Naive thymus-derived CD4-positive, alpha-beta T cell (primary cell): ENCODE measurements around the gene BDH1. TPM values are rescaled to one million over a fixed set of nuclear protein-coding genes. Genes with fewer than 3 reads are reported as not detected.

Source experiments
- ATAC-seq: fragments of 150-1000 bp; cut with Tn5 transposase; 2 replicates; pipeline ENCODE4 v1.10.0; 2021; ENCODE audit warnings: mild to moderate bottlenecking, moderate library complexity
- CTCF ChIA-PET: fragments of 350-600 bp; sonication (Branson Sonifier 250); formaldehyde crosslinking; loops from one replicate; lab custom pipeline; 2021; ENCODE audit warnings: antibody characterized with exemption; lab: Charles Lee
- POLR2A ChIA-PET: fragments of 350-600 bp; sonication (Branson Sonifier 250); formaldehyde crosslinking; loops from one replicate; lab custom pipeline; 2021; ENCODE audit warnings: antibody characterized with exemption, inconsistent platforms; lab: Charles Lee
- DNase-seq, 9 donors: peaks; one replicate each; pipeline versions ENCODE4 v3.0.0 to v3.0.0-alpha.2; 2020 to 2022; ENCODE audit warnings: mixed read lengths in 1 of 9
- H3K27ac ChIP-seq: one replicate; pipeline ENCODE4 v1.7.0; 2013; ENCODE audit warnings: mild to moderate bottlenecking, low read depth, low read length, moderate library complexity
- H3K27me3 ChIP-seq, 2 donors: one replicate each; pipeline ENCODE4 v1.7.0; 2013; ENCODE audit warnings: low read length in 2 of 2, mild to moderate bottlenecking in 2 of 2, moderate library complexity in 2 of 2; ENCODE audit not compliant: control insufficient read depth in 2 of 2, insufficient read depth in 2 of 2
- H3K36me3 ChIP-seq, 3 experiments: 1 replicate in 2 of 3; 2 replicates in 1 of 3; pipeline ENCODE4 v1.7.0; 2013; ENCODE audit warnings: low read length in 3 of 3, mild to moderate bottlenecking in 3 of 3, moderate library complexity in 1 of 3; ENCODE audit not compliant: insufficient read depth in 3 of 3, control insufficient read depth in 2 of 3
- H3K4me1 ChIP-seq, 2 donors: one replicate each; pipeline ENCODE4 v1.7.0; 2013; ENCODE audit warnings: low read length in 2 of 2, mild to moderate bottlenecking in 2 of 2, moderate library complexity in 1 of 2; ENCODE audit not compliant: control insufficient read depth in 2 of 2, insufficient read depth in 2 of 2
- H3K4me3 ChIP-seq: 2 replicates; pipeline ENCODE4 v1.7.0; 2013; ENCODE audit warnings: mild to moderate bottlenecking, low read length
- H3K9me3 ChIP-seq, 3 experiments: 1 replicate in 2 of 3; 2 replicates in 1 of 3; pipeline ENCODE4 v1.7.0; 2013; ENCODE audit warnings: low read length in 3 of 3; ENCODE audit not compliant: control insufficient read depth in 2 of 3
- H3K27ac Mint-ChIP-seq, 9 donors: one replicate each; pipeline ENCODE4 v1.8.0; 2020 to 2022; ENCODE audit warnings: mixed read lengths in 9 of 9, mild to moderate bottlenecking in 8 of 9, moderate library complexity in 5 of 9, inconsistent platforms in 2 of 9
- H3K27me3 Mint-ChIP-seq, 5 donors: one replicate each; pipeline ENCODE4 v1.8.0; 2021 to 2022; ENCODE audit warnings: mixed read lengths in 5 of 5, mild to moderate bottlenecking in 1 of 5
- H3K36me3 Mint-ChIP-seq, 5 donors: one replicate each; pipeline ENCODE4 v1.8.0; 2020 to 2022; ENCODE audit warnings: mixed read lengths in 5 of 5, mild to moderate bottlenecking in 3 of 5, inconsistent platforms in 1 of 5
- H3K4me1 Mint-ChIP-seq, 7 donors: one replicate each; pipeline ENCODE4 v1.8.0; 2020 to 2022; ENCODE audit warnings: mixed read lengths in 7 of 7, mild to moderate bottlenecking in 3 of 7, inconsistent platforms in 1 of 7
- H3K4me3 Mint-ChIP-seq, 10 donors: one replicate each; pipeline ENCODE4 v1.8.0; 2020 to 2022; ENCODE audit warnings: mild to moderate bottlenecking in 10 of 10, mixed read lengths in 10 of 10, moderate library complexity in 6 of 10, inconsistent platforms in 2 of 10
- H3K9me3 Mint-ChIP-seq, 11 donors: one replicate each; pipeline ENCODE4 v1.8.0; 2020 to 2022; ENCODE audit warnings: mixed read lengths in 11 of 11, mild to moderate bottlenecking in 4 of 11, inconsistent platforms in 1 of 11, moderate library complexity in 1 of 11
- intact Hi-C, 2 donors: fragments of 100-400 bp; cut with micrococcal nuclease; formaldehyde crosslinking; loops; one replicate each; pipeline ENCODE4 v1.15.1; 2023
- polyA plus RNA-seq, 2 donors: library from polyadenylated mRNA; unstranded; fragments of 300-500 nt; fragmentation: Illumina TruSeq; gene quantifications; one replicate each; pipeline ENCODE4 v1.2.3, GENCODE V29; 2021
- total RNA-seq, 6 experiments: library from RNA in 5 of 6; stranded (reverse) in 5 of 6; gene quantifications; 1 replicate in 5 of 6; 2 replicates in 1 of 6; pipeline ENCODE4 v1.2.3 and lab custom pipeline; 2021 to 2026

Gene BDH1
- total and polyA plus RNA-seq, 7 experiments from 2014 or later, result 31.3 to 105 (median 43.4) TPM

GRCh38 chr3:197554562-197555280, 1.0 kb downstream of the BDH1 start:
- H3K4me3 Mint-ChIP-seq, result peak overlapping the region; percentile 91 to 95 (median 93)
- ATAC-seq (peak; percentile 97), DNase-seq (peak; percentile 76 to 93 (median 83))
- peaks cover 0 to 10% (median 6%) of the 10 kb centered on the region in 5 donors for H3K27me3 Mint-ChIP-seq
- intact Hi-C loops, result loop anchor here (1.0 to 10.0 kb wide), 12 partner anchors 42 to 1120 kb away; partner anchors contain the start of genes DLG1 (in 1 of the 2), FBXO45 (in 1 of the 2), LMLN (in 1 of the 2) and NRROS (in 1 of the 2)
- Histone ChIP-seq H3K4me1 (peaks cover 7 to 9% of the 10 kb centered on the region in 2 donors), H3K9me3 (no peaks in the 10 kb centered on the region), H3K27me3 (no peaks in the 10 kb centered on the region), H3K4me3 (peak overlapping the region; percentile 96), H3K27ac (peak overlapping the region; percentile 89), H3K36me3 (peaks cover 0 to 9% (median 0%) of the 10 kb centered on the region in 3 experiments)
- peaks cover 0 to 21% (median 6%) of the 10 kb centered on the region in 5 donors for H3K36me3 Mint-ChIP-seq
- peak overlapping the region; percentile 57 to 94 (median 86) for H3K27ac Mint-ChIP-seq
- ChIA-PET POLR2A (interaction anchor here (1.0 to 1.1 kb wide), 2 partner anchors 12 to 14 kb away, joined by 3 read pairs; no protein-coding TSS in a partner anchor), CTCF (no interaction called here)
- H3K9me3 Mint-ChIP-seq, result no peaks in the 10 kb centered on the region
- peaks cover 23 to 36% (median 31%) of the 10 kb centered on the region in 7 donors for H3K4me1 Mint-ChIP-seq

- peaks cover 7 to 9% of the 10 kb centered on the region in 2 donors for H3K4me1 ChIP-seq
- H3K27ac ChIP-seq, result peak overlapping the region; percentile 89
- no peaks in the 10 kb centered on the region for H3K9me3 Mint-ChIP-seq
- H3K27me3 ChIP-seq, result no peaks in the 10 kb centered on the region
- peak; percentile 0 for ATAC-seq
- peak overlapping the region; percentile 96 for H3K4me3 ChIP-seq
- H3K36me3 ChIP-seq, result peaks cover 0 to 9% (median 0%) of the 10 kb centered on the region in 3 experiments
- peaks cover 23 to 36% (median 33%) of the 10 kb centered on the region in 7 donors for H3K4me1 Mint-ChIP-seq
- H3K9me3 ChIP-seq, result no peaks in the 10 kb centered on the region
- CTCF ChIA-PET, result no interaction called here
- intact Hi-C loops, result loop anchor here (1.0 to 10.0 kb wide), 10 partner anchors 42 to 1119 kb away; partner anchors contain the start of genes DLG1 (in 1 of the 2), NRROS (in 1 of the 2), PAK2 (in 1 of the 2) and RPL35A (in 1 of the 2)
- peaks cover 0 to 8% (median 6%) of the 10 kb centered on the region in 5 donors for H3K27me3 Mint-ChIP-seq
- peaks cover 0 to 19% (median 6%) of the 10 kb centered on the region in 5 donors for H3K36me3 Mint-ChIP-seq
- peak overlapping the region; percentile 91 to 95 (median 93) for H3K4me3 Mint-ChIP-seq
- POLR2A ChIA-PET, result interaction anchor here (0.8 to 1.1 kb wide), 3 partner anchors 13 to 786 kb away, joined by 3 read pairs; no protein-coding TSS in a partner anchor
- peak in 1 of 9 donors; percentile 5 for DNase-seq
- H3K27ac Mint-ChIP-seq, result peak overlapping the region; percentile 57 to 94 (median 86)
Measured at GRCh38 chr3:197554196-197554561, 1.6 kb downstream of the BDH1 start.

- peaks cover 0 to 18% (median 6%) of the 10 kb centered on the region in 5 donors for H3K36me3 Mint-ChIP-seq
- ATAC-seq, result no peak
- H3K4me1 Mint-ChIP-seq, result peaks cover 33 to 43% (median 39%) of the 10 kb centered on the region in 7 donors
- peaks cover 0 to 4% (median 0%) of the 10 kb centered on the region in 5 donors for H3K27me3 Mint-ChIP-seq
- intact Hi-C loops, result loop anchor here (5.0 to 10.0 kb wide), 5 partner anchors 40 to 1117 kb away; partner anchors contain the start of genes NRROS (in 1 of the 2), RPL35A (in 1 of the 2), RUBCN (in 1 of the 2) and UBXN7 (in 1 of the 2)
- H3K27ac Mint-ChIP-seq, result peak overlapping the region in 1 of 9 donors; percentile 47
- peak overlapping the region in 1 of 10 donors; percentile 39 for H3K4me3 Mint-ChIP-seq
- peaks cover 0 to 9% (median 0%) of the 10 kb centered on the region in 3 experiments for H3K36me3 ChIP-seq
- H3K27ac ChIP-seq, result no peak overlapping the region
- H3K4me3 ChIP-seq, result no peak overlapping the region
- POLR2A ChIA-PET, result interaction anchor here (1.1 kb wide), 1 partner anchor 63 kb away, joined by 3 read pairs; no protein-coding TSS in a partner anchor
- H3K27me3 ChIP-seq, result no peaks in the 10 kb centered on the region
- no peak for DNase-seq
- H3K4me1 ChIP-seq, result peaks cover 7 to 9% of the 10 kb centered on the region in 2 donors
- no peaks in the 10 kb centered on the region for H3K9me3 Mint-ChIP-seq
- H3K9me3 ChIP-seq, result no peaks in the 10 kb centered on the region
- CTCF ChIA-PET, result no interaction called here
Measured at GRCh38 chr3:197552198-197552597, 3.6 kb downstream of the BDH1 start.

GRCh38 chr3:197550489-197550888, 5.3 kb downstream of the BDH1 start:
- CTCF ChIA-PET, result no interaction called here
- no peak for ATAC-seq
- Histone ChIP-seq H3K27me3 (no peaks in the 10 kb centered on the region), H3K9me3 (no peaks in the 10 kb centered on the region), H3K4me3 (no peak overlapping the region), H3K36me3 (peaks cover 0 to 15% (median 0%) of the 10 kb centered on the region in 3 experiments), H3K27ac (no peak overlapping the region), H3K4me1 (peaks cover 7 to 9% of the 10 kb centered on the region in 2 donors)
- POLR2A ChIA-PET, result interaction anchor here (1.0 kb wide), 1 partner anchor 12 kb away, joined by 3 read pairs; no protein-coding TSS in a partner anchor
- Mint-ChIP-seq H3K4me3 (no peak overlapping the region), H3K4me1 (peaks cover 31 to 43% (median 37%) of the 10 kb centered on the region in 7 donors), H3K36me3 (peaks cover 4 to 21% (median 7%) of the 10 kb centered on the region in 5 donors), H3K9me3 (no peaks in the 10 kb centered on the region), H3K27me3 (no peaks in the 10 kb centered on the region), H3K27ac (no peak overlapping the region)
- no peak for DNase-seq
- intact Hi-C loops, result loop anchor here (5.0 to 10.0 kb wide), 5 partner anchors 38 to 1116 kb away; partner anchors contain the start of genes NRROS (in 1 of the 2), RPL35A (in 1 of the 2), RUBCN (in 1 of the 2) and UBXN7 (in 1 of the 2)

- ATAC-seq (no peak), DNase-seq (no peak)
- H3K27me3 Mint-ChIP-seq, result no peaks in the 10 kb centered on the region
- H3K4me3 ChIP-seq, result no peak overlapping the region
- ChIA-PET CTCF (no interaction called here), POLR2A (no interaction called here)
- peak overlapping the region in 2 of 9 donors; percentile 8 to 38 for H3K27ac Mint-ChIP-seq
- H3K27me3 ChIP-seq, result no peaks in the 10 kb centered on the region
- H3K36me3 Mint-ChIP-seq, result peaks cover 6 to 29% (median 12%) of the 10 kb centered on the region in 5 donors
- H3K4me1 ChIP-seq, result peaks cover 6 to 8% of the 10 kb centered on the region in 2 donors
- intact Hi-C loops, result no loop called here
- no peaks in the 10 kb centered on the region for H3K9me3 Mint-ChIP-seq
- peaks cover 0 to 18% (median 0%) of the 10 kb centered on the region in 3 experiments for H3K36me3 ChIP-seq
- H3K27ac ChIP-seq, result no peak overlapping the region
- H3K9me3 ChIP-seq, result no peaks in the 10 kb centered on the region
- no peak overlapping the region for H3K4me3 Mint-ChIP-seq
- peaks cover 29 to 42% (median 36%) of the 10 kb centered on the region in 7 donors for H3K4me1 Mint-ChIP-seq
Measured at GRCh38 chr3:197549261-197549885, 6.4 kb downstream of the BDH1 start.
